Measurements from ENCODE around the gene NIPAL3. TPM values are rescaled to one million over a fixed set of nuclear protein-coding genes. Genes with fewer than 3 reads are reported as not detected.
"Not testable (repeated sequence)": the region's sequence is repeated elsewhere in the genome, so short reads cannot be mapped to it uniquely, and the experiment has no call there.

The NIPAL3 gene
- total RNA-seq, 1 experiment from 2014 or later = 25.2 TPM

- DNase-seq (ENCODE audit: low spot score) = peak; percentile 16
Observed at GRCh38 chr1:24421502-24421901, 5.9 kb downstream of the NIPAL3 start.

- DNase-seq (ENCODE audit: low spot score) = no peak
Observed at GRCh38 chr1:24424207-24424606, 8.6 kb downstream of the NIPAL3 start.

GRCh38 chr1:24424990-24425389 lies 9.4 kb downstream of the NIPAL3 start:
- no peak for DNase-seq (ENCODE audit: low spot score)

GRCh38 chr1:24425441-24425840 lies 9.8 kb downstream of the NIPAL3 start:
- DNase-seq (ENCODE audit: low spot score) = no peak

- DNase-seq (ENCODE audit: low spot score) = no peak
Observed at GRCh38 chr1:24425922-24426321, 10.3 kb downstream of the NIPAL3 start.

- no peak for DNase-seq (ENCODE audit: low spot score)
Observed at GRCh38 chr1:24426744-24427544, 11.3 kb downstream of the NIPAL3 start.

GRCh38 chr1:24427545-24427862 lies 11.9 kb downstream of the NIPAL3 start:
- no peak for DNase-seq (ENCODE audit: low spot score)

- no peak for DNase-seq (ENCODE audit: low spot score)
Observed at GRCh38 chr1:24435782-24436365, 20.3 kb downstream of the NIPAL3 start.

- DNase-seq (ENCODE audit: low spot score) = no peak
Observed at GRCh38 chr1:24437631-24438396, 22.2 kb downstream of the NIPAL3 start.

GRCh38 chr1:24438423-24438901 lies 22.9 kb downstream of the NIPAL3 start:
- no peak for DNase-seq (ENCODE audit: low spot score)

- DNase-seq (ENCODE audit: low spot score) = no peak
Observed at GRCh38 chr1:24440436-24440835, 24.8 kb downstream of the NIPAL3 start.

- DNase-seq (ENCODE audit: low spot score) = no peak
Observed at GRCh38 chr1:24441480-24441879, 25.9 kb downstream of the NIPAL3 start.

GRCh38 chr1:24441996-24442668 lies 26.5 kb downstream of the NIPAL3 start:
- DNase-seq (ENCODE audit: low spot score) = no peak

GRCh38 chr1:24442764-24443163 lies 27.2 kb downstream of the NIPAL3 start:
- DNase-seq (ENCODE audit: low spot score) = no peak

GRCh38 chr1:24443241-24443656 lies 27.6 kb downstream of the NIPAL3 start:
- no peak for DNase-seq (ENCODE audit: low spot score)

GRCh38 chr1:24446446-24446845 lies 30.8 kb downstream of the NIPAL3 start:
- not testable (repeated sequence) for DNase-seq (ENCODE audit: low spot score)

- no peak for DNase-seq (ENCODE audit: low spot score)
Observed at GRCh38 chr1:24450316-24450715, 34.7 kb downstream of the NIPAL3 start.

- no peak for DNase-seq (ENCODE audit: low spot score)
Observed at GRCh38 chr1:24450857-24451397, 35.3 kb downstream of the NIPAL3 start.

GRCh38 chr1:24451746-24452145 lies 36.1 kb downstream of the NIPAL3 start:
- no peak for DNase-seq (ENCODE audit: low spot score)

GRCh38 chr1:24452922-24453485 lies 37.4 kb downstream of the NIPAL3 start:
- DNase-seq (ENCODE audit: low spot score) = no peak

- no peak for DNase-seq (ENCODE audit: low spot score)
Observed at GRCh38 chr1:24454673-24455072, 39.1 kb downstream of the NIPAL3 start.

Data from HT-29 (cell line).